Measurements from ENCODE around the gene PSME2. TPM values are rescaled to one million over a fixed set of nuclear protein-coding genes. Genes with fewer than 3 reads are reported as not detected.

The PSME2 gene
- total and polyA plus RNA-seq, 2 experiments from 2014 or later = 54.0 to 259 TPM

DNA sequence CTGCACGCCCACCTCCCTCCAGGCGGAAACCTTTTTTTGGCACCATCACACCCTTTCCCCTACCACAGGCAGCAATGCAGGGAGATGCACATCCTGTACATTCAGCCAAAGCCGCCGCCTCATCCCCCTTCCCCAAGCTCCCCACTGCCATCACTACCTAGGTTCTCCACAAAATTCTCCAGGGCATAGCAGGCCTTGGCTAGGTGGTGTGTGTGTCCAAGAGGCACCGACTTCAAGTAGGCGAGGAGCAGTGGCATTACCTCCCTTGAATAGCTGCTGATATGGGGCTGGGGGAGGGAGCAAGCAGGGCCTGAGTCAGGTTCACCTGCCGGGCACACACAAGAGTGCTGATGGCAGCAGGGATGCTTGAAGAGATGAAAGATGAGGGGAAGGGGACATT lies 38.6 kb upstream of the PSME2 start (continued):
- TF ChIP-seq, protein P1, sequence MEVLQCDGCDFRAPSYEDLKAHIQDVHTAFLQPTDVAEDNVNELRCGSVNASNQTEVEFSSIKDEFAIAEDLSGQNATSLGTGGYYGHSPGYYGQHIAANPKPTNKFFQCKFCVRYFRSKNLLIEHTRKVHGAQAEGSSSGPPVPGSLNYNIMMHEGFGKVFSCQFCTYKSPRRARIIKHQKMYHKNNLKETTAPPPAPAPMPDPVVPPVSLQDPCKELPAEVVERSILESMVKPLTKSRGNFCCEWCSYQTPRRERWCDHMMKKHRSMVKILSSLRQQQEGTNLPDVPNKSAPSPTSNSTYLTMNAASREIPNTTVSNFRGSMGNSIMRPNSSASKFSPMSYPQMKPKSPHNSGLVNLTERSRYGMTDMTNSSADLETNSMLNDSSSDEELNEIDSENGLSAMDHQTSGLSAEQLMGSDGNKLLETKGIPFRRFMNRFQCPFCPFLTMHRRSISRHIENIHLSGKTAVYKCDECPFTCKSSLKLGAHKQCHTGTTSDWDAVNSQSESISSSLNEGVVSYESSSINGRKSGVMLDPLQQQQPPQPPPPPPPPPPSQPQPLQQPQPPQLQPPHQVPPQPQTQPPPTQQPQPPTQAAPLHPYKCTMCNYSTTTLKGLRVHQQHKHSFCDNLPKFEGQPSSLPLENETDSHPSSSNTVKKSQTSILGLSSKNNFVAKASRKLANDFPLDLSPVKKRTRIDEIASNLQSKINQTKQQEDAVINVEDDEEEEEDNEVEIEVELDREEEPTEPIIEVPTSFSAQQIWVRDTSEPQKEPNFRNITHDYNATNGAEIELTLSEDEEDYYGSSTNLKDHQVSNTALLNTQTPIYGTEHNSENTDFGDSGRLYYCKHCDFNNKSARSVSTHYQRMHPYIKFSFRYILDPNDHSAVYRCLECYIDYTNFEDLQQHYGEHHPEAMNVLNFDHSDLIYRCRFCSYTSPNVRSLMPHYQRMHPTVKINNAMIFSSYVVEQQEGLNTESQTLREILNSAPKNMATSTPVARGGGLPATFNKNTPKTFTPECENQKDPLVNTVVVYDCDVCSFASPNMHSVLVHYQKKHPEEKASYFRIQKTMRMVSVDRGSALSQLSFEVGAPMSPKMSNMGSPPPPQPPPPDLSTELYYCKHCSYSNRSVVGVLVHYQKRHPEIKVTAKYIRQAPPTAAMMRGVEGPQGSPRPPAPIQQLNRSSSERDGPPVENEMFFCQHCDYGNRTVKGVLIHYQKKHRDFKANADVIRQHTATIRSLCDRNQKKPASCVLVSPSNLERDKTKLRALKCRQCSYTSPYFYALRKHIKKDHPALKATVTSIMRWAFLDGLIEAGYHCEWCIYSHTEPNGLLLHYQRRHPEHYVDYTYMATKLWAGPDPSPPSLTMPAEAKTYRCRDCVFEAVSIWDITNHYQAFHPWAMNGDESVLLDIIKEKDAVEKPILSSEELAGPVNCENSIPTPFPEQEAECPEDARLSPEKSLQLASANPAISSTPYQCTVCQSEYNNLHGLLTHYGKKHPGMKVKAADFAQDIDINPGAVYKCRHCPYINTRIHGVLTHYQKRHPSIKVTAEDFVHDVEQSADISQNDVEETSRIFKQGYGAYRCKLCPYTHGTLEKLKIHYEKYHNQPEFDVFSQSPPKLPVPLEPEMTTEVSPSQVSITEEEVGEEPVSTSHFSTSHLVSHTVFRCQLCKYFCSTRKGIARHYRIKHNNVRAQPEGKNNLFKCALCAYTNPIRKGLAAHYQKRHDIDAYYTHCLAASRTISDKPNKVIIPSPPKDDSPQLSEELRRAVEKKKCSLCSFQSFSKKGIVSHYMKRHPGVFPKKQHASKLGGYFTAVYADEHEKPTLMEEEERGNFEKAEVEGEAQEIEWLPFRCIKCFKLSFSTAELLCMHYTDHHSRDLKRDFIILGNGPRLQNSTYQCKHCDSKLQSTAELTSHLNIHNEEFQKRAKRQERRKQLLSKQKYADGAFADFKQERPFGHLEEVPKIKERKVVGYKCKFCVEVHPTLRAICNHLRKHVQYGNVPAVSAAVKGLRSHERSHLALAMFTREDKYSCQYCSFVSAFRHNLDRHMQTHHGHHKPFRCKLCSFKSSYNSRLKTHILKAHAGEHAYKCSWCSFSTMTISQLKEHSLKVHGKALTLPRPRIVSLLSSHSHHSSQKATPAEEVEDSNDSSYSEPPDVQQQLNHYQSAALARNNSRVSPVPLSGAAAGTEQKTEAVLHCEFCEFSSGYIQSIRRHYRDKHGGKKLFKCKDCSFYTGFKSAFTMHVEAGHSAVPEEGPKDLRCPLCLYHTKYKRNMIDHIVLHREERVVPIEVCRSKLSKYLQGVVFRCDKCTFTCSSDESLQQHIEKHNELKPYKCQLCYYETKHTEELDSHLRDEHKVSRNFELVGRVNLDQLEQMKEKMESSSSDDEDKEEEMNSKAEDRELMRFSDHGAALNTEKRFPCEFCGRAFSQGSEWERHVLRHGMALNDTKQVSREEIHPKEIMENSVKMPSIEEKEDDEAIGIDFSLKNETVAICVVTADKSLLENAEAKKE (CRISPR knock-in tag; IDR thresholded peaks at IDR 0.05) = no peak
- TF ChIP-seq, protein P2, sequence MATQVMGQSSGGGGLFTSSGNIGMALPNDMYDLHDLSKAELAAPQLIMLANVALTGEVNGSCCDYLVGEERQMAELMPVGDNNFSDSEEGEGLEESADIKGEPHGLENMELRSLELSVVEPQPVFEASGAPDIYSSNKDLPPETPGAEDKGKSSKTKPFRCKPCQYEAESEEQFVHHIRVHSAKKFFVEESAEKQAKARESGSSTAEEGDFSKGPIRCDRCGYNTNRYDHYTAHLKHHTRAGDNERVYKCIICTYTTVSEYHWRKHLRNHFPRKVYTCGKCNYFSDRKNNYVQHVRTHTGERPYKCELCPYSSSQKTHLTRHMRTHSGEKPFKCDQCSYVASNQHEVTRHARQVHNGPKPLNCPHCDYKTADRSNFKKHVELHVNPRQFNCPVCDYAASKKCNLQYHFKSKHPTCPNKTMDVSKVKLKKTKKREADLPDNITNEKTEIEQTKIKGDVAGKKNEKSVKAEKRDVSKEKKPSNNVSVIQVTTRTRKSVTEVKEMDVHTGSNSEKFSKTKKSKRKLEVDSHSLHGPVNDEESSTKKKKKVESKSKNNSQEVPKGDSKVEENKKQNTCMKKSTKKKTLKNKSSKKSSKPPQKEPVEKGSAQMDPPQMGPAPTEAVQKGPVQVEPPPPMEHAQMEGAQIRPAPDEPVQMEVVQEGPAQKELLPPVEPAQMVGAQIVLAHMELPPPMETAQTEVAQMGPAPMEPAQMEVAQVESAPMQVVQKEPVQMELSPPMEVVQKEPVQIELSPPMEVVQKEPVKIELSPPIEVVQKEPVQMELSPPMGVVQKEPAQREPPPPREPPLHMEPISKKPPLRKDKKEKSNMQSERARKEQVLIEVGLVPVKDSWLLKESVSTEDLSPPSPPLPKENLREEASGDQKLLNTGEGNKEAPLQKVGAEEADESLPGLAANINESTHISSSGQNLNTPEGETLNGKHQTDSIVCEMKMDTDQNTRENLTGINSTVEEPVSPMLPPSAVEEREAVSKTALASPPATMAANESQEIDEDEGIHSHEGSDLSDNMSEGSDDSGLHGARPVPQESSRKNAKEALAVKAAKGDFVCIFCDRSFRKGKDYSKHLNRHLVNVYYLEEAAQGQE (IDR thresholded peaks at IDR 0.05; ENCODE audit: unreplicated experiment) = no peak
- no peak for TF ChIP-seq EZH2phosphoT487 (IDR thresholded peaks at IDR 0.05; ENCODE audit: unreplicated experiment)
- TF ChIP-seq CREB1 (CRISPR knock-in tag; IDR thresholded peaks at IDR 0.05; ENCODE audit: low read depth) = no peak
- TF ChIP-seq, protein P3, sequence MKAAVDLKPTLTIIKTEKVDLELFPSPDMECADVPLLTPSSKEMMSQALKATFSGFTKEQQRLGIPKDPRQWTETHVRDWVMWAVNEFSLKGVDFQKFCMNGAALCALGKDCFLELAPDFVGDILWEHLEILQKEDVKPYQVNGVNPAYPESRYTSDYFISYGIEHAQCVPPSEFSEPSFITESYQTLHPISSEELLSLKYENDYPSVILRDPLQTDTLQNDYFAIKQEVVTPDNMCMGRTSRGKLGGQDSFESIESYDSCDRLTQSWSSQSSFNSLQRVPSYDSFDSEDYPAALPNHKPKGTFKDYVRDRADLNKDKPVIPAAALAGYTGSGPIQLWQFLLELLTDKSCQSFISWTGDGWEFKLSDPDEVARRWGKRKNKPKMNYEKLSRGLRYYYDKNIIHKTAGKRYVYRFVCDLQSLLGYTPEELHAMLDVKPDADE (IDR thresholded peaks at IDR 0.05) = no peak
- no peak for TF ChIP-seq JUNB (IDR thresholded peaks at IDR 0.05; ENCODE audit: unreplicated experiment)
- no peak for TF ChIP-seq NANOG (IDR thresholded peaks at IDR 0.05; ENCODE audit: borderline replicate concordance)
- TF ChIP-seq ZNF331 (CRISPR knock-in tag; IDR thresholded peaks at IDR 0.05; ENCODE audit: low read depth) = no peak
- no peak for TF ChIP-seq POLR2AphosphoS5 (IDR thresholded peaks at IDR 0.05; ENCODE audit: low read depth)
- no peak for TF ChIP-seq ZNF114 (CRISPR knock-in tag; IDR thresholded peaks at IDR 0.05)
